Measurements from ENCODE around the gene MAP4K5. TPM values are rescaled to one million over a fixed set of nuclear protein-coding genes. Genes with fewer than 3 reads are reported as not detected.
A peak's percentile ranks its signal among the peaks of the same experiment; 100 is the strongest.

MAP4K5 gene
- total RNA-seq, 1 donor from 2014 or later, result 158 TPM

- Histone ChIP-seq H3K4me3 (no peak overlapping the region), H3K27ac (no peak overlapping the region), H3K36me3 (no peaks in the 10 kb centered on the region), H3K4me1 (no peaks in the 10 kb centered on the region), H3K9me3 (no peaks in the 10 kb centered on the region), H3K27me3 (no peaks in the 10 kb centered on the region)
- DNase-seq (ENCODE audit: extremely low spot score in 2 of 2), result no peak
- no peak for TF ChIP-seq POLR2A (IDR thresholded peaks at IDR 0.05)
- TF ChIP-seq CTCF (IDR thresholded peaks at IDR 0.05), result no peak
- TF ChIP-seq POLR2AphosphoS5 (IDR thresholded peaks at IDR 0.05; ENCODE audit: insufficient read depth in 1 of 2, low read depth in 1 of 2), result no peak
- intact Hi-C loops (cut with DNase I), result no loop called here
Observed at GRCh38 chr14:50551877-50552276, 19.5 kb upstream of the MAP4K5 start.

DNA sequence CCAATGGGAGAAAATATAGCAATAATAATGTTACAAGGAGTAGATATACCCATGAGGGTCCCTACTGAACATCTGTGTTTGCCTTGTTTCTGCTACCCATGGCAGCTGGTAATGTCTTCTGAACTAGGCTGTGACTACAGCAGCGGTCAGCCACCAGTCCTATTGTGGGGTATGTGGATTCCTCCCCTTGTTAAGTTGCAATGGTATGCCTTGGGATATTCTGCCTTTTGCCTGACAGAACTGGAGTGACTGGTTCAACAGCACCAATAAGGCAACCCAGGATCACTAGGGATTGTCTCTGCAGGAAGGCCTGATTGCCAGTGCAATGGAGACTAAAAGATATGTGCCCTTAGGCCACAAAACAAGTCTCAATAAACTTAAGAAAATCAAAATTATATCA is 17.9 kb upstream of the MAP4K5 start:
- intact Hi-C loops (cut with DNase I), result no loop called here
- TF ChIP-seq POLR2AphosphoS5 (IDR thresholded peaks at IDR 0.05; ENCODE audit: insufficient read depth in 1 of 2, low read depth in 1 of 2) (no peak), POLR2A (IDR thresholded peaks at IDR 0.05) (no peak), CTCF (IDR thresholded peaks at IDR 0.05) (no peak)

DNA sequence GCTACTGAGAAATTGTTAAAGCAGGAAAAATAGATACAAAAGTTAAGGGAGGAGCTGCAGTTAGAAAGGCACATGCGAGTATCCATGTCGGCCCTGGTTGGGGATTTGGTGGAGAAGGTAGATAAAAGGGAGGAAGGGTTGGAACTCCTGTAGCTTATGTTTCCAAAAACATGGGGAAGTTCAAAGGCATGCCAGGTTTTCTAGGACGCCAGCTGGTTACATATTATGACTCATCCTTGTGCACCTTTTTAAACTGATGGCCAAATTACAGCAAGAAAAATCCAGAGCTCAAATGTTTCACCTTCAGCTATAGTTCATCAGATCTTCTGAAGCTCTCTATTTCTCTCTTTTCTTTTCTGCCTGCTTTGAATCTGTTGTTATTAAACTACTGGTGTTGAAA is 13.2 kb upstream of the MAP4K5 start:
- DNase-seq (ENCODE audit: extremely low spot score in 2 of 2), result no peak
- Histone ChIP-seq H3K9me3 (no peaks in the 10 kb centered on the region), H3K27ac (no peak overlapping the region), H3K4me3 (no peak overlapping the region), H3K36me3 (no peaks in the 10 kb centered on the region), H3K4me1 (no peaks in the 10 kb centered on the region), H3K27me3 (no peaks in the 10 kb centered on the region)
- intact Hi-C loops (cut with DNase I), result no loop called here
- TF ChIP-seq POLR2A (IDR thresholded peaks at IDR 0.05) (no peak), POLR2AphosphoS5 (IDR thresholded peaks at IDR 0.05; ENCODE audit: insufficient read depth in 1 of 2, low read depth in 1 of 2) (no peak), CTCF (IDR thresholded peaks at IDR 0.05) (no peak)

More for the DNA sequence above, 17.9 kb upstream of the MAP4K5 start:
- no peak for DNase-seq (ENCODE audit: extremely low spot score in 2 of 2)
- no peaks in the 10 kb centered on the region for H3K27me3 ChIP-seq
- no peak overlapping the region for H3K4me3 ChIP-seq
- H3K36me3 ChIP-seq, result no peaks in the 10 kb centered on the region
- H3K9me3 ChIP-seq, result no peaks in the 10 kb centered on the region
- H3K4me1 ChIP-seq, result no peaks in the 10 kb centered on the region
- H3K27ac ChIP-seq, result no peak overlapping the region

- H3K4me1 ChIP-seq, result no peaks in the 10 kb centered on the region
- TF ChIP-seq POLR2AphosphoS5 (IDR thresholded peaks at IDR 0.05; ENCODE audit: insufficient read depth in 1 of 2, low read depth in 1 of 2) (no peak), CTCF (IDR thresholded peaks at IDR 0.05) (no peak), POLR2A (IDR thresholded peaks at IDR 0.05) (no peak)
- H3K4me3 ChIP-seq, result no peak overlapping the region
- H3K36me3 ChIP-seq, result no peaks in the 10 kb centered on the region
- intact Hi-C loops (cut with DNase I), result no loop called here
- no peaks in the 10 kb centered on the region for H3K9me3 ChIP-seq
- H3K27ac ChIP-seq, result no peak overlapping the region
- DNase-seq (ENCODE audit: extremely low spot score in 2 of 2), result no peak
- no peaks in the 10 kb centered on the region for H3K27me3 ChIP-seq
Observed at GRCh38 chr14:50544911-50545310, 12.5 kb upstream of the MAP4K5 start.

DNA sequence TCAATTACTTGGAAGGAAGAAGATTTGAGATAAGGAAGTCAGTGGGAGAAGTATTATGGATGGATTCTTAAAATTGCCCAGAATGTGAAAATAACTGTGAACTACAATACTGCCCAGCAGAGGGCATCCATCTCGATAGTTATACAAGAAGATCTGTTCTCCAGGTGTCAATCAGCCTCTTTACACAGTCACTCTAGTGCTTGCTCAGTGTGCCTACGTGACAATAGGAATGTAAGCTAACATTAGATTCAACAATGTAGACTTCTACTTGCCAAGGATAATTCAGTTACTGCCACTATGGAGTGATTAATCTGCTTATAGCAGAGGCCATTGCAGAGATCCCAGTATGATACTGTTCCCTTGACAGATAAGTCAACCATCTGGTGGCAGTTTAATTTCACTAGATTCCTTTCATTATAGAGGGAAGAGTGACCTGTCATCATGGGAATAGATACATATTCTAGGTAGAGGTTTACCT is 10.6 kb upstream of the MAP4K5 start:
- no peak overlapping the region for H3K4me3 ChIP-seq
- no peaks in the 10 kb centered on the region for H3K9me3 ChIP-seq
- TF ChIP-seq POLR2A (IDR thresholded peaks at IDR 0.05) (no peak), POLR2AphosphoS5 (IDR thresholded peaks at IDR 0.05; ENCODE audit: insufficient read depth in 1 of 2, low read depth in 1 of 2) (peak in 1 of 2 donors; percentile 46), CTCF (IDR thresholded peaks at IDR 0.05) (peak in 2 of 3 experiments; percentile 34 to 44)
- H3K36me3 ChIP-seq, result no peaks in the 10 kb centered on the region
- DNase-seq (ENCODE audit: extremely low spot score in 2 of 2), result no peak
- intact Hi-C loops (cut with DNase I), result no loop called here
- H3K27me3 ChIP-seq, result no peaks in the 10 kb centered on the region
- H3K27ac ChIP-seq, result no peak overlapping the region
- no peaks in the 10 kb centered on the region for H3K4me1 ChIP-seq

Data from vagina (tissue), 2 donors.